ENCODE results near the gene CALCA. TPM values are rescaled to one million over a fixed set of nuclear protein-coding genes. Genes with fewer than 3 reads are reported as not detected.
A peak's percentile ranks its signal among the peaks of the same experiment; 100 is the strongest.

The CALCA gene
- total RNA-seq (1 to 10 TPM in 3 of 7 donors, under 1 TPM in 1, not detected in 3; 0.57 to 5.4 (median 1.4) TPM), polyA plus RNA-seq (1 to 10 TPM in 1 of 3 donors, under 1 TPM in 2; 0.26 to 2.2 (median 0.42) TPM)
- long read RNA-seq, donor 1 = 0 reads
- long read RNA-seq, donor 2 = 0 reads

- Histone ChIP-seq H3K4me1 (peaks cover 11 to 44% (median 33%) of the 10 kb centered on the region in 6 donors), H3K36me3 (no peaks in the 10 kb centered on the region), H3K27ac (no peak within 1 kb of the TSS), H3K4me3 (peak within 1 kb of the TSS in 3 of 8 donors; percentile 15 to 64 (median 25)), H3K27me3 (replicated peaks in 1 of 7) (peaks cover 2 to 99% (median 76%) of the 10 kb centered on the region in 7 donors), H3K9me3 (no peaks in the 10 kb centered on the region)
- 10 to 14% (median 13%) methylated on average over 33 to 40 of the region's 40 CpGs for WGBS, 5 donors
- no peak for TF ChIP-seq CTCF (IDR thresholded peaks at IDR 0.05 in 8 of 11, conservative IDR thresholded peaks at IDR 0.05 in 3 of 11)
- no peak for TF ChIP-seq POLR2AphosphoS5 (IDR thresholded peaks at IDR 0.05)
- no peak for TF ChIP-seq POLR2A (IDR thresholded peaks at IDR 0.05)
- intact Hi-C loops (cut with DNase I; ENCODE audit: low total_unique reads) = no loop called here
- no peak for DNase-seq
These were observed at the start of gene CALCA for GRCh38 chr11:14971865-14972580. TSS of gene CALCA (minus strand) at chr11:14972351. CDS start at chr11:14971192, 1,159 bp downstream.

GRCh38 chr11:15016200-15016599 lies 44.0 kb upstream of the CALCA start:
- Histone ChIP-seq H3K36me3 (no peaks in the 10 kb centered on the region), H3K4me3 (no peak overlapping the region), H3K4me1 (no peaks in the 10 kb centered on the region), H3K9me3 (peaks cover 0 to 48% (median 32%) of the 10 kb centered on the region in 8 donors), H3K27me3 (replicated peaks in 1 of 7) (peaks cover 0 to 34% (median 0%) of the 10 kb centered on the region in 7 donors), H3K27ac (no peak overlapping the region)
- WGBS, 5 donors = 90 to 96% (median 95%) methylated on average over 1 of the region's 1 CpG
- DNase-seq = no peak
- intact Hi-C loops (cut with DNase I; ENCODE audit: low total_unique reads) = no loop called here
- TF ChIP-seq CTCF (IDR thresholded peaks at IDR 0.05 in 8 of 11, conservative IDR thresholded peaks at IDR 0.05 in 3 of 11) (no peak), POLR2AphosphoS5 (IDR thresholded peaks at IDR 0.05) (no peak), POLR2A (IDR thresholded peaks at IDR 0.05) (no peak)

GRCh38 chr11:15011776-15012345 lies 39.7 kb upstream of the CALCA start:
- peaks cover 0 to 39% (median 0%) of the 10 kb centered on the region in 7 donors for H3K27me3 ChIP-seq (replicated peaks in 1 of 7)
- DNase-seq = no peak
- no peaks in the 10 kb centered on the region for H3K4me1 ChIP-seq
- TF ChIP-seq CTCF (IDR thresholded peaks at IDR 0.05 in 8 of 11, conservative IDR thresholded peaks at IDR 0.05 in 3 of 11) (no peak), POLR2AphosphoS5 (IDR thresholded peaks at IDR 0.05) (no peak), POLR2A (IDR thresholded peaks at IDR 0.05) (no peak)
- WGBS, 5 donors = 41 to 62% (median 51%) methylated on average over 6 of the region's 6 CpGs
- intact Hi-C loops (cut with DNase I; ENCODE audit: low total_unique reads) = no loop called here
- H3K9me3 ChIP-seq = peaks cover 0 to 23% (median 17%) of the 10 kb centered on the region in 8 donors
- H3K36me3 ChIP-seq = no peaks in the 10 kb centered on the region
- no peak overlapping the region for H3K27ac ChIP-seq
- no peak overlapping the region for H3K4me3 ChIP-seq

GRCh38 chr11:15010865-15011264 lies 38.7 kb upstream of the CALCA start:
- Histone ChIP-seq H3K27me3 (replicated peaks in 1 of 7) (peaks cover 0 to 46% (median 0%) of the 10 kb centered on the region in 7 donors), H3K9me3 (peaks cover 0 to 13% (median 7%) of the 10 kb centered on the region in 8 donors), H3K4me3 (no peak overlapping the region), H3K4me1 (no peaks in the 10 kb centered on the region), H3K36me3 (no peaks in the 10 kb centered on the region), H3K27ac (no peak overlapping the region)
- no peak for DNase-seq
- TF ChIP-seq POLR2A (IDR thresholded peaks at IDR 0.05) = no peak
- TF ChIP-seq CTCF (IDR thresholded peaks at IDR 0.05 in 8 of 11, conservative IDR thresholded peaks at IDR 0.05 in 3 of 11) = no peak
- no peak for TF ChIP-seq POLR2AphosphoS5 (IDR thresholded peaks at IDR 0.05)
- intact Hi-C loops (cut with DNase I; ENCODE audit: low total_unique reads) = no loop called here

All from spleen (tissue), 13 donors.